Immature natural killer cell (primary cell): ENCODE data around the gene IL18R1. TPM values are rescaled to one million over a fixed set of nuclear protein-coding genes. Genes with fewer than 3 reads are reported as not detected.

ENCODE experiments used
- DNase-seq, 3 donors: peaks; one replicate each; pipeline ENCODE4 v3.0.0; 2022; ENCODE audit warnings: mixed read lengths in 1 of 3
- H3K27ac Mint-ChIP-seq, 6 donors: one replicate each; pipeline ENCODE4 v1.8.0; 2020; ENCODE audit warnings: mixed read lengths in 6 of 6, mild to moderate bottlenecking in 5 of 6, inconsistent platforms in 4 of 6, moderate library complexity in 3 of 6
- H3K27me3 Mint-ChIP-seq, 3 donors: one replicate each; pipeline ENCODE4 v1.8.0; 2020 to 2021; ENCODE audit warnings: low read depth in 3 of 3, mild to moderate bottlenecking in 3 of 3, mixed read lengths in 3 of 3, moderate library complexity in 3 of 3, inconsistent platforms in 1 of 3
- H3K36me3 Mint-ChIP-seq, 3 donors: one replicate each; pipeline ENCODE4 v1.8.0; 2020; ENCODE audit warnings: mixed read lengths in 3 of 3, inconsistent platforms in 2 of 3, mild to moderate bottlenecking in 2 of 3
- H3K4me1 Mint-ChIP-seq, 2 donors: one replicate each; pipeline ENCODE4 v1.8.0; 2020; ENCODE audit warnings: inconsistent platforms in 2 of 2, mild to moderate bottlenecking in 2 of 2, mixed read lengths in 2 of 2, moderate library complexity in 1 of 2
- H3K4me3 Mint-ChIP-seq, 5 donors: one replicate each; pipeline ENCODE4 v1.8.0; 2020; ENCODE audit warnings: mild to moderate bottlenecking in 5 of 5, mixed read lengths in 5 of 5, inconsistent platforms in 3 of 5, moderate library complexity in 3 of 5
- H3K9me3 Mint-ChIP-seq, 6 donors: one replicate each; pipeline ENCODE4 v1.8.0; 2020; ENCODE audit warnings: mild to moderate bottlenecking in 6 of 6, mixed read lengths in 6 of 6, inconsistent platforms in 4 of 6, moderate library complexity in 3 of 6
- polyA plus RNA-seq, 3 donors: library from polyadenylated mRNA; unstranded; fragments of 300-500 nt; fragmentation: Illumina TruSeq; gene quantifications; one replicate each; pipeline ENCODE4 v1.2.3, GENCODE V29; 2021

The IL18R1 gene
- polyA plus RNA-seq, 3 donors from 2014 or later = 32.9 to 49.9 (median 37.4) TPM

DNA sequence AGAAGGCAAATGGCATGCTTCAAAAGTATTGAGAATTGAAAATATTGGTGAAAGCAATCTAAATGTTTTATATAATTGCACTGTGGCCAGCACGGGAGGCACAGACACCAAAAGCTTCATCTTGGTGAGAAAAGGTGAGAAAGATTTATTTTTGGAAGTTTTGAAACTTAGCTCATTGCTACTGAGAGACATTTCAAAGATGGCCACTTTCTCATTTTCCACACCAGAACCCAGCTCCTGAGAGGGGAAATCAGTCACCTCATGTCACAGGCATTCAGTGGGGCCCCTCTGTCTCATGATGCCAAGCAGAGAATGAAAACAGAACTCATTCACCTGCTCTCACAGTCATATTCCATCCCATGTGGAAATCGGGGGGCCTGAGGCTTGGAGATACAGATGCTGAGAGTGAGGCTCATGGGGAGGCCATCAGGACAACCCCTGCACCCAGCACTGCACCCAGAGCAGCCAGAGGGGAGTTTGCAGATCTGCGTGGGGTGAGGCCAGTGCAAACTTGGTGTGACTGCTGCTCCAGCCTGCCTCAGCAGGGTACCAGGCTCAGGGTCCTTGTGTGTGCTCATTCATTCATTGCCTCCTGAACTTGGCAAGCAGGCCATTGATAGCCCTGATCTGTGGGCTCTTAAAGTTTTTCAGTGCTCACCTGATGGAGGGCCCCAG lies 31.4 kb downstream of the IL18R1 start:
- H3K36me3 Mint-ChIP-seq = peaks cover 60 to 75% (median 73%) of the 10 kb centered on the region in 3 donors
- no peak for DNase-seq
- H3K27ac Mint-ChIP-seq = peak overlapping the region in 1 of 6 donors; percentile 32
- peaks cover 0 to 1% (median 0%) of the 10 kb centered on the region in 3 donors for H3K27me3 Mint-ChIP-seq
- peaks cover 36 to 68% of the 10 kb centered on the region in 2 donors for H3K4me1 Mint-ChIP-seq
- H3K9me3 Mint-ChIP-seq = peaks cover 9 to 26% (median 16%) of the 10 kb centered on the region in 6 donors
- no peak overlapping the region for H3K4me3 Mint-ChIP-seq

DNA sequence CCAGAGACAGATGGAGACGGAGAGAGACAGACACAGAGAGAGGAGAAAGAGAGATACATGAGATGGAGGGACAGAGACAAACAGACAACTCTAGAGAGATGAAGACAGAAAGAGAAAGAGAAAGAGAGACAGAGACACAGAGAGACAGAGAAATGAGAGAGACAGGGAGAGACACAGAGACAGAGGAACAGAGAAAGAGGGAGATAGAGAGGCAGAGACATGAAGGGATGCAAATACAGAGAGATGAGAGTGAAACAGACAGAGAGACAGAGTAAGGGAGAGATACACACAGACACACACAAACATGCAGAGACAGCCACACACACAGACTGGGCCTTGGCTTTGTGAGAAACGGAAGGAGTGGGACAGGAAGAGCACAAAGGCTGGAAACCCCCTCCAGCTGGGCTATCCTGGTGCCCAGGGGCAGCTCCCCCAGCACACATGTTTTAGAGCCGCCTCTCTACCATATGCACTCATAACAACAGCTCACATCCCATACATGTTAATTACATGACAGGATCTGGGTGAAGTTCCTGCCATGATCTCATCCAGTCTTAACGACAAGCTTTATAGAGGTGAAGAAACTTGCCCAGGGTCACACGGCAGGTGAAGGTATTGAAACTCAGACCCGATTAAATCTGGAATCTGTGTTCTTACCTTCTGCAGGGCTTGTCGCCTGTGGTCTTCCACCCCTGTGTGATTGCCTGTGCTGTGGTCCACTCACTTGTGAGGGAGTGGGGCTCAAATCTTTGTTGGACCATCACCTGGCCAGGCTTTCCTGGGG lies 32.4 kb downstream of the IL18R1 start:
- Mint-ChIP-seq H3K36me3 (peaks cover 52 to 67% (median 64%) of the 10 kb centered on the region in 3 donors), H3K9me3 (peaks cover 7 to 24% (median 14%) of the 10 kb centered on the region in 6 donors), H3K27me3 (peaks cover 0 to 1% (median 0%) of the 10 kb centered on the region in 3 donors), H3K27ac (peak overlapping the region in 5 of 6 donors; percentile 4 to 64 (median 18)), H3K4me1 (peaks cover 40 to 70% of the 10 kb centered on the region in 2 donors), H3K4me3 (no peak overlapping the region)
- no peak for DNase-seq

DNA sequence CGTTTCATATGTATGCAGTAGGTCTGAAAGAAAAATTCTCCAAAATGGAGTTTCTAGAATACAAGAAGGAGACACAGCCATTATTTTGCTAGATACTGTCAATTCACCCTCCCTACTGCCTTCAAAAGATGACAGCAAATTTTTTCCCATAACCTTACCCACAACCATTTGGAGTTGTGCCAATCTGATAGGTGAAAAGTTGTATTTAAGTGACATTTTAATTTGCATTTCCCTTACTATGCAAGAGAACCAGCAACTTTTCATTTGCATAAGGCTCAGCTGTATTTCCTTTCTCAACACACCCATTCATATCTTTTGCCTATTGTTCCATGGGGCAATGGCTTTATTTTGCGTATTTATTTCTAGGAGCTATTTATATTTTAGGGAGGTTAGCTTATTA lies 36.0 kb downstream of the IL18R1 start:
- DNase-seq = peak; percentile 26 to 44 (median 29)
- Mint-ChIP-seq H3K9me3 (no peaks in the 10 kb centered on the region), H3K27me3 (peaks cover 0 to 4% (median 0%) of the 10 kb centered on the region in 3 donors), H3K4me1 (peaks cover 28 to 59% of the 10 kb centered on the region in 2 donors), H3K4me3 (peak overlapping the region in 3 of 5 donors; percentile 22 to 32 (median 32)), H3K27ac (peak overlapping the region; percentile 13 to 79 (median 28)), H3K36me3 (peaks cover 26 to 55% (median 41%) of the 10 kb centered on the region in 3 donors)

DNA sequence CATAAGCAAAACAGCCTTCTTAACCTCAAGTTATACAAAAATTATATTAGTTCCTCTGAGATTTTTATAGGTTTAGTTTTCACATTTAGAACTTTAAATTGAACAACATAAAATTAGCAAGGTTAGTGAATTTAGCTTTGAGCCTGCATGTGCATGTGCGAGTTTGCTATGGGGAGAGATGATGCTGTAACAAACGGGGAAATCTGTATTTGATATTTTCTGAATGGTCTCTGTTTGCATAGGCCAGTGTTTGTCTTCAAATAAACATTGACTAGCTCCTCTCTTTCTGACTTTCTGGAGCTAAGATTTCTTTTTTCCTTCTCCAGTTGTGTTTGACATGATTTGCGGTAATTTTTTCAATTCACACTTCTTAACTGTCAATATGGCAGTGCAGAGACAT lies 36.5 kb downstream of the IL18R1 start:
- Mint-ChIP-seq H3K4me3 (peak overlapping the region in 2 of 5 donors; percentile 22 to 32), H3K9me3 (no peaks in the 10 kb centered on the region), H3K27me3 (peaks cover 0 to 4% (median 0%) of the 10 kb centered on the region in 3 donors), H3K27ac (peak overlapping the region in 5 of 6 donors; percentile 4 to 54 (median 26)), H3K36me3 (peaks cover 25 to 58% (median 37%) of the 10 kb centered on the region in 3 donors), H3K4me1 (peaks cover 27 to 54% of the 10 kb centered on the region in 2 donors)
- DNase-seq = no peak

DNA sequence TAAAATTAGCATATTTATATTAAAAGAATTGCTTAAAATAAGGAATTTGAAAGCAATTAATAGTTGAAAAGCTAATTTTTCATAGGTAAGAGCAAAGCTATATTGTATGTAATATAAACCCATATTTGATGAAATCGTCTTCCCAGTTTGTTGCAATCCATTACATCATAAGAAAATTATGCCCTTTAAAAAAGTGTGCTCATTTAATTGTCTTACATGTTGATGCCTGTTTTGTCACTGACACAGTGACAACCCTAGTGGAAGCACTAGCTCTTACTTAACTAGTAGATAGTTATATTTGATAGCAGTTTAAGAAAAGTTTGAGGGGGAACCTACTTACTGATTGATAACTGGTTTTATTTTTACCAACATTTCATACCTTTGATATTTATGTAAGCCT lies 37.3 kb downstream of the IL18R1 start:
- no peak for DNase-seq
- H3K27me3 Mint-ChIP-seq = peaks cover 0 to 4% (median 0%) of the 10 kb centered on the region in 3 donors
- peak overlapping the region in 1 of 6 donors; percentile 31 for H3K27ac Mint-ChIP-seq
- peaks cover 19 to 49% (median 31%) of the 10 kb centered on the region in 3 donors for H3K36me3 Mint-ChIP-seq
- no peak overlapping the region for H3K4me3 Mint-ChIP-seq
- peaks cover 25 to 50% of the 10 kb centered on the region in 2 donors for H3K4me1 Mint-ChIP-seq
- H3K9me3 Mint-ChIP-seq = no peaks in the 10 kb centered on the region

DNA sequence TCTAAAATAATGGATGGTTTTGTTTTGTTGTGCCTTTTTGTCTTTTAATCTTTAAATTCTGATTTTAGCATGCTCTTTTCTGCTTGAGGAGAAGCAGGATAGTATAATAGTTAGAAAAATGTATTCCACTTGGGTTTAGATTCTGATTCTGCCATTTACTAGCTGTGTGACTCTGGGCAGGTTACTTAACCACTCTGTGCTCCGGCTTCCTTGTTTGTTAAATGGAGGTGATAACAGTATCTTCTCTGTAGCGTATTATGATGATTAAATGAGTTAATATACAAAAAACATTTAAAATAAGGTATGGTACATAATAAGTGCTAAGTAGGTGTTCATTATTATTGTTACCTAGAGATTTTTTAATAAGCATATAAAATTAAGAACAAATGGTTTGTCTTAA lies 40.4 kb downstream of the IL18R1 start:
- peaks cover 0 to 4% (median 0%) of the 10 kb centered on the region in 3 donors for H3K27me3 Mint-ChIP-seq
- H3K36me3 Mint-ChIP-seq = peaks cover 16 to 33% (median 17%) of the 10 kb centered on the region in 3 donors
- peaks cover 49 to 62% of the 10 kb centered on the region in 2 donors for H3K4me1 Mint-ChIP-seq
- DNase-seq = no peak
- no peaks in the 10 kb centered on the region for H3K9me3 Mint-ChIP-seq
- H3K27ac Mint-ChIP-seq = no peak overlapping the region
- no peak overlapping the region for H3K4me3 Mint-ChIP-seq

DNA sequence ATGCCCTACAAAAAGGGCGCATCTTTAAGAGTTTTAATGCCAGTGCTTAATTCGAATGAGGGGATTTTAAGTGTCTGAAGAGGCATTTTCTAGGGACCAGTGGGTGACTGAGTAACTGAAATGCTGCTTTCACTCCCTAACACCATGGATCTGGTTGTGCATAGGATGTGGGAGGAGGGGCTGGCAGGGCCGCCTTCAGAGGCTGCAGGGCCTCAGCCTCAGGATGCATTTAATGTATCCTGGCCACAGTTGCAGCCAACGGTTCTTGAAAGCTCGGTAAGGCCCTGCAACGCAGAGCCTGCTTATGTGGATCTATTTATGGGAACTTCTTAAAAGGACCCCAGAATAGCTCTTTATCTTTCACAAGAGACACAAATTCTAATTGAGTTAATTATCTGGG lies 41.6 kb downstream of the IL18R1 start:
- Mint-ChIP-seq H3K27me3 (peaks cover 0 to 4% (median 0%) of the 10 kb centered on the region in 3 donors), H3K4me3 (no peak overlapping the region), H3K9me3 (no peaks in the 10 kb centered on the region), H3K36me3 (peaks cover 12 to 33% (median 17%) of the 10 kb centered on the region in 3 donors), H3K27ac (no peak overlapping the region), H3K4me1 (peaks cover 49 to 62% of the 10 kb centered on the region in 2 donors)
- no peak for DNase-seq

DNA sequence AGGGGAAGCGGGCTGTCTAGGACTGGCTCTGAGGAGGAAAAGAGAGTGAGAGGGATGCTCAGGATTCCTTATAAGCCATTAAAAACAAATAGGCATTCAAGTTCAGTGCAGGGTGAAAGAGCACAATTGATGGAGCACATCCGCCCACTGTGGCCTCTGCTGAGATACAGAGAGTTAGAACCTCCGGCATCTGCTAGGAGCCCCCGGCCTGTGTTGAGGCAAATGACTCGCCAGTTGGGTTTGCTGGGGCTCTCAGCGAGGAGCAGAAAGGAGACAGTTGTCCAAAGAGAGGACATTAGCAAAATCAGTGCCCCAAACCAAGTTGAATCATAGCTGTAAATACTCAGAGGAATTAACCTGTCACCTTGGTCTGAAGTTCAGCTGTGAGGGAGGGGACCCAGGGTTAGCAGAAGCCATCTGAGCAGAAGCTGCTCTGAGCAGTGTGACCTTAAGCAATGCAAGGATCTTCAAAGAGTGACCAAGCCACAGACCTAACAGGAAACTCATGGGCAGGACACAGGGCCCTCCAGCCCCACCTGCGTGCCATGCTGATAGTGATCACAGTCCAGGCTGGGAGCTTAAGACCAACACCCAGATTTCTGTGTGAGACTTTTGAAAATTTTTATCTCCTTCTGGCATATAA lies 44.0 kb downstream of the IL18R1 start:
- Mint-ChIP-seq H3K4me1 (peaks cover 48 to 54% of the 10 kb centered on the region in 2 donors), H3K27ac (peak overlapping the region; percentile 64 to 86 (median 84)), H3K4me3 (peak overlapping the region; percentile 3 to 65 (median 55)), H3K9me3 (no peaks in the 10 kb centered on the region), H3K36me3 (peaks cover 9 to 23% (median 10%) of the 10 kb centered on the region in 3 donors), H3K27me3 (peaks cover 0 to 1% (median 0%) of the 10 kb centered on the region in 3 donors)
- peak; percentile 48 to 55 (median 52) for DNase-seq

DNA sequence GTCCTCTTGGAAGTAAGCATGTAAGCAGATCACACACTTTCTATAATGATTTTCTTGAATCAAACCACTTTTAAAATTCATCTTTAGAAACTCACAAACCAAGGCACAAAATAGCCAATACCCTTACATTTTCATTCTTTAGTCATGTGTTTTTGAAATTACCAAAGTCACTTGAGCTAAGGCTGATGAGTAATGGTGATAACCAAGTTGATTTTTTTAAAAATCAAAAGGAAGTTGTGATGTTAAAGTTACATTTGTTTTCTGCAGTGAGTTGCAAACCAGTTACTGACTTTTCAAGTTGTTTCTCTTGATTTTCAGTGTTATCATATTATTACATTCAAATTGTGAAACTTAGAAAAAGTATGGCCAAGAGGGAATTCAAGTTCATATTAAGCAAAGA lies 45.9 kb downstream of the IL18R1 start:
- Mint-ChIP-seq H3K36me3 (peaks cover 3 to 10% (median 9%) of the 10 kb centered on the region in 3 donors), H3K4me3 (peak overlapping the region in 2 of 5 donors; percentile 44 to 62), H3K27me3 (no peaks in the 10 kb centered on the region), H3K9me3 (no peaks in the 10 kb centered on the region), H3K4me1 (peaks cover 48 to 54% of the 10 kb centered on the region in 2 donors), H3K27ac (peak overlapping the region in 5 of 6 donors; percentile 1 to 84 (median 64))
- no peak for DNase-seq

DNA sequence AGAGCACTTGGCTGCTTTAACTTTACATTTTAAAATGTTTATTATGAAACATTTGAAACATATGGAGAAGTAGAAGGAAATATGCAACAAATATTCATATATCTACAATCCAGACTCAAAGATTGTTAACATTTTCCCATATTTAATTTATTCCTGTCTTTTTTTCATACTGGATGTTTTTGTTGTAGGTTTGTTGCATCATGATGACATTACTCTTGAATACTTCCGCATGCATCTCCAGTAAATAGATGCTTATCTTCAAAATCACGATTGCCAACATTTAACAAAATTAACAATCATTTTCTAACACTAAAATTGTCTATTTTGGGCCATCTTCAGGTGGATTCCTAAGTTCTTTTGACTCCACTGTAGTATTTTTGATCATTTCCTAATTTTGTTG lies 46.3 kb downstream of the IL18R1 start:
- peak overlapping the region in 1 of 5 donors; percentile 32 for H3K4me3 Mint-ChIP-seq
- peaks cover 48 to 54% of the 10 kb centered on the region in 2 donors for H3K4me1 Mint-ChIP-seq
- H3K36me3 Mint-ChIP-seq = peaks cover 0 to 10% (median 5%) of the 10 kb centered on the region in 3 donors
- no peaks in the 10 kb centered on the region for H3K27me3 Mint-ChIP-seq
- no peak for DNase-seq
- H3K9me3 Mint-ChIP-seq = no peaks in the 10 kb centered on the region
- H3K27ac Mint-ChIP-seq = peak overlapping the region in 4 of 6 donors; percentile 35 to 84 (median 56)

DNA sequence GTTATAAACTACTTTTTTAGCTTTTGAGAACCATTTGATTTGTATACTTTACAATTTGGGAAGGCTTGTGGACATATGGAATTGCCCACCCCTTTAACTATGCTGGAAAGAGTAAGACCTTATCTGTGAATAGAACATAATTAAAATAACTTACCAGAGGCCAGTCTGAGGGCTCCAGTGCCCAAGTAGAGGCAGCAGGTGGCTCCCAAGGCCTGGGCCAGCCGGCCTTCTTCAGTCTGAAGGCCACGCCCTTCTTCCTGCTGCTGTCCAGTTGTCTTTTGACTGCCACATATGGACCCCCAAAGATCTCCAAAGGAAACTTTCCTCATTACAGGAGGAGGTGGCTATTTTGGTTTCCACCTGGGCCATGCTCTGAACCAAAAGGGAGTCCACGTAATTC lies 55.4 kb downstream of the IL18R1 start:
- Mint-ChIP-seq H3K4me1 (peaks cover 36 to 52% of the 10 kb centered on the region in 2 donors), H3K36me3 (peaks cover 2 to 28% (median 5%) of the 10 kb centered on the region in 3 donors), H3K27me3 (peaks cover 0 to 3% (median 2%) of the 10 kb centered on the region in 3 donors), H3K27ac (no peak overlapping the region), H3K4me3 (no peak overlapping the region), H3K9me3 (peaks cover 0 to 3% (median 0%) of the 10 kb centered on the region in 6 donors)
- DNase-seq = no peak

DNA sequence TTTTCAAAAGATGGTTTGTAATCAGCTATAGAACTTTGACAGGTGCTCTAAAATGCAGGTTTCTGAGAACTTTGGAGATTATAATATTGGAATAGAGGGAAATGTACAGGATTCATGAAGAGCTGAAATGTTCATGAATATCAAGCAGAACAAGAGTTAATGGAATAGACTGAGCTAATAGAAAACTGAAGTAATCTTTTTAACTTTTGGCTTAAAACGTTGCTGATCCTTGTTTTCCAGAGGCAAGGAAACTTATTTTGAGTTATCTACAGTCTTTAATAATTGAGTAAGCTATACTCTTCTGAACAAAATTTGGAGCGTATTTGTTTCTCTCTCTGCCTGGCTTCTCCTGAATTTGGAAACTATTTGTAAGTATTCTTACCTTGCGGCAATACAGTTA lies 56.6 kb downstream of the IL18R1 start:
- Mint-ChIP-seq H3K36me3 (peaks cover 2 to 28% (median 5%) of the 10 kb centered on the region in 3 donors), H3K27me3 (peaks cover 2 to 3% (median 2%) of the 10 kb centered on the region in 3 donors), H3K4me3 (no peak overlapping the region), H3K27ac (no peak overlapping the region), H3K4me1 (peaks cover 49 to 65% of the 10 kb centered on the region in 2 donors), H3K9me3 (peaks cover 0 to 3% (median 0%) of the 10 kb centered on the region in 6 donors)
- DNase-seq = no peak

DNA sequence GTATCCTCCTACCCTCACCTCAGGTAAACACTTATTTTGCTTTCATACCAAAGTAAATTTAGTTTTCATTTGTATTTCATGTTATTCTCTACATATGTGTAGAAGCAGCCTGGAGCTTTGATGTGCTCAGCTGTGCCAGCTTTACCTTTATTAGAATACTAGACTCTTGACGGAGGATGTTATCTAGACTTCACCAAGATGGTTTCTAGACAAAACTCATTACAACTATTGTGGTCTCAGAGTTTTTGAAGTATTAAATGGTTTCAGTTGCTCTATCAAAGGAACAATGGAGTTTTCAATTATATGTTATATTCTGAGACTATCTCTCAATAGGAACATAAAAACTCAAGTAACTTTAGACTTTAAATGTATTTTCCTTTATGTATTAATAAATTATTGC lies 62.4 kb downstream of the IL18R1 start:
- DNase-seq = peak; percentile 59 to 72 (median 61)
- peaks cover 56 to 77% of the 10 kb centered on the region in 2 donors for H3K4me1 Mint-ChIP-seq

More for the DNA sequence above, 62.4 kb downstream of the IL18R1 start:
- Mint-ChIP-seq H3K27ac (peak overlapping the region; percentile 93 to 99 (median 96)), H3K27me3 (peaks cover 2 to 9% (median 4%) of the 10 kb centered on the region in 3 donors), H3K4me3 (peak overlapping the region; percentile 78 to 99 (median 85)), H3K9me3 (no peaks in the 10 kb centered on the region), H3K36me3 (peaks cover 27 to 34% (median 33%) of the 10 kb centered on the region in 3 donors)
